Femur (tissue), 1 donor: ENCODE data around the gene NTSR1.

Experiments used
- DNase-seq: peaks from one replicate; pipeline ENCODE4 v3.0.0-alpha.2; 2017

NTSR1 gene

GRCh38 chr20:62708591-62709536, at the start of gene NTSR1:
Gene NTSR1, plus strand, starts transcription at chr20:62708836. Its CDS starts 372 bp downstream, at chr20:62709208.
- DNase-seq, result no peak

GRCh38 chr20:62659488-62660239, 49.0 kb upstream of the NTSR1 start:
- DNase-seq, result no peak

DNA sequence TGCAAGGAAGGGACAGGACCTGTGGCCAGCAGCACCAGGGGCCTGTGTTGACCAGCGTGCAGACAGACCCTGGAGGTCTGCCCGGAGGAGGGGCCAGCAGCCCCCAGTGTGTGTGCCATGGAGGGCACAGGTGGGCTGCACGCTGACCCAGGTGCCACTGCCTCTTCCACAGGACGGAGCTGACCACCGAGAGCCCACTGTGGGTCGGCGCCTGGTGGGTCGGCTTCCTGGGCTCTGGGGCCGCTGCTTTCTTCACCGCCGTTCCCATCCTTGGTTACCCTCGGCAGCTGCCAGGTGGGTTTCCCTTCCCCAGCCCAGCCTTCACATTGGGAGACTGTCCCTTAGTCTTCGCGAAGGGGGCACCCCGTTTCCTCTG, 48.4 kb upstream of the NTSR1 start:
- no peak for DNase-seq

DNA sequence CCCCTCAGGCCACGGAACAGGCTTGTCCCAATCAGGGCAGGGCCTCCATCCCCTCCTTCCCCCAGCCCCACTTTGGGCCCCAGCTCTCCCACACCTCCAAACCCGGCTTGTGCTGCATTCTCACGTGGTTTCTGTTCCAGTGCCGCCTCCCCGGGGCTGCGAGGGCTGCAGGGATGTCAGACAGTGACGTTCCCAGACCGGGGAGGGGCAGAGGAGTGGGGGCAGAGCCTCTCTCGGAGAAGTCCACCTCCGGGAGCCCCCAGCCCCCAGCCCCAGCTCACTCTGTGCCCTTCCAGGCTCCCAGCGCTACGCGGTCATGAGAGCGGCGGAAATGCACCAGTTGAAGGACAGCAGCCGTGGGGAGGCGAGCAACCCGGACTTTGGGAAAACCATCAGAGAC, 47.9 kb upstream of the NTSR1 start:
- no peak for DNase-seq

- no peak for DNase-seq
Observed at GRCh38 chr20:62661647-62662046, 47.0 kb upstream of the NTSR1 start.

GRCh38 chr20:62662422-62662821, 46.2 kb upstream of the NTSR1 start:
- no peak for DNase-seq

DNA sequence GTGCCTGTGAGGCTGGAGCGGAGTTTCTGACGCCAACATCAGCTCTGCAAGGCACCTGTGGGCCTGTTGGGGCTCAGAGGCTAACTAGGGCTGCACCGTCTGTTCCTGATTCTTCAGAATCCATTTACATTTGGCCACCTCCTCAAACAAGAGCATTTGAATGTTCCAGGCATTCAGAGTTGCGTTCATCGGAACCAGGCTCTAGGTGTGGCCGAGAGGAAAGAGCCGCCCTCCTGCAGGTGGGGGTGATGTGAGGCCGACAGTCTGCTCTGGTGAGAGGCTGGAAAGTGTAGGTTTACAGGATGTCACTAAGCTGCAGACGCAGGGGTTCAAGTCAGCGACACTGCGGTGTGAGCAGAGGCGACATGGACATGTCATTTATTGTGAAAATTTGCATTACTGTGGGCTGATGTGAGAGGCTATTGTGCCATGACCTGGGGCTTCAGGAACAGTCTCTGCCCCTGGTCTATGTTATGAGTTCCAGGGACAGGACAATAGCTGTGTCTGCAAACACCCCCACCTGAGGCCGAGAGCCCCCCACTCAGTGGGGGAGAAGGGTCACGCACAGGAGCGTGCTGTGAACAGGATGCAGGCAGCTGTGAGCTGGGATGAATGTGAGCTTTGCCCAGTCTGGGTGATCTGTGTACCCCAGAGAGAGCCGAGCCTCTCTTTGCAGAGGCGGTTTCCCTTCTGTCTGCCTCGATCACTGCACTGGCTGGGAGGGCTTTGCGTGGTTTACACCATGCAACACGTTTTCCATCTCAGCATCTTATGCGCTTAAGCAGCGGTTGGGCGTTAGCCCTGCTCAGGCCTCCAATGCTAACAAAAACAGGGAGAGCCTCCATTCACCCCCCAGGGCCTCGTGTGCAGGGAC, 45.3 kb upstream of the NTSR1 start:
- no peak for DNase-seq

DNA sequence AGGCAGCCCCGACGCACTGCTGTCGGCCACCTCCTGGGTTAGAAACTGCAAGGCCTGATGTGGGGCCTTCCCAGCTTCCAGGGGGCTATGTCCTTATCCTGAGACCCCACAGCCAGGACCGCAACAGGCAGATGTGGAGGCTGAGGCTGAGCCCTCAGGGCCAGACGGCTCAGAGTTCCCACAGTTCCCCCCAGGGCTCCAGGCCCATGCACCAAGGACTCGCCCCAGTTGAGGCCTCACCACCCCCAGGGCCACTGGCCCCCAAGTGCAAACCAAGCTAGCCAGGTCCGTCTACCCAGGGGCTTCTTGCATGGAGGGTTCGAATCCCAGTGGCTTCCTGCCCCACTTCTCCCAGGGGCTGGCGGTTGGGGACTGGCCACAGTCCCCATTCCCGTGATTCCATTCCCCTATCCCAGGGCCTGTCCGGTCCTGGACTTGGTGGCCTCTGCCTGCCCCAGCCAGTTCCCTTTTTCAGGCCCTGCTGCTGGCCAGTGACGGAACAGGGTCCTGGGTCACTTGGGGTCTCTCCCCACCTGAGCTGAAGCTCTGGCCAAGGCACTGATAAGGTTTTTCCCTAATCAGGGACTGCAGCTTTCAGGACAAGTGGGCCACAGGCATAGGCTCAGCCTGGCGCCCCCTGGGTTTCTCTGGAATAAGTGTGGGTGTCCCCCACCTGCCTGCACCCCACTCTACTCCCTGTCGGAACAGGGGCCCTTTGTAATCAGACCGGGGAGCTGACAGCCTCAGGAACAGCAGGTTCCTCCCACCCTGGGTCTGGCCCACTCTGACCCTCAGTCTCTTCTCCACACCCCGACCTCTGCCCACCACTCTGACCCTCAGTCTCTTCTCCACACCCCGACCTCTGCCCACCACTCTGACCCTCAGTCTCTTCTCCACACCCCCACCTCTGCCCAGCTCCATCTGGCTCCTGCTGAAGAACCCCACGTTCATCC, 44.3 kb upstream of the NTSR1 start:
- DNase-seq, result no peak

DNA sequence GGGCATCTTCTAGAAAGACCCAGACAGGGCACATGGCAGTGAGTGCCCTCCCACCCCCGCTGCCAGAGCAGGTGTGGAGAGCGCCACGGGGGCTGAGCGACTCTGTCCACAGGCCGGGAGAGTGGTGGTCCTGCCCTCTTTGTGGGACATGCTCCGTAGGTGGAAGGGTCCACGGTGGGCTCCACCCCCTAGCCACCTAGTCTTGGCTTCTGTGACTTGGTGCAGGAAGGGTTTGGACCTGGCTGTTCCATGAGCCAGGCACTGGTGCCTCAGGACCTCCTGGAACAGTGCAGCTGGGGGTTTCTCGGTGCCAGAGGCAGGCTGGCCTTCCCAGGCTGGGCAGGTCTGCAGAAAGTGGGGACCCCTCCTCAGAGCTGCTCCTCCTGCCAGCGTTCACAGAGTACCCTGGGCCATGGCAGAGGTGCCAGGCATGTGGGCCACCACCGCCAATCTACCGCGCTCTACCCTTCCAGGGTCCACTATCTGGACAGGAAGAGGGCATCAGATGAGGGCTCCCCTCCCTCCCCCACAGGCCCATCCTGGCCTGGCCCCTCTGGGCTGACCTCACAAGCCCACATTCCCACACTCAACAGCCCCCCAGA, 43.4 kb upstream of the NTSR1 start:
- no peak for DNase-seq

GRCh38 chr20:62665826-62666735, 42.6 kb upstream of the NTSR1 start:
- no peak for DNase-seq

DNA sequence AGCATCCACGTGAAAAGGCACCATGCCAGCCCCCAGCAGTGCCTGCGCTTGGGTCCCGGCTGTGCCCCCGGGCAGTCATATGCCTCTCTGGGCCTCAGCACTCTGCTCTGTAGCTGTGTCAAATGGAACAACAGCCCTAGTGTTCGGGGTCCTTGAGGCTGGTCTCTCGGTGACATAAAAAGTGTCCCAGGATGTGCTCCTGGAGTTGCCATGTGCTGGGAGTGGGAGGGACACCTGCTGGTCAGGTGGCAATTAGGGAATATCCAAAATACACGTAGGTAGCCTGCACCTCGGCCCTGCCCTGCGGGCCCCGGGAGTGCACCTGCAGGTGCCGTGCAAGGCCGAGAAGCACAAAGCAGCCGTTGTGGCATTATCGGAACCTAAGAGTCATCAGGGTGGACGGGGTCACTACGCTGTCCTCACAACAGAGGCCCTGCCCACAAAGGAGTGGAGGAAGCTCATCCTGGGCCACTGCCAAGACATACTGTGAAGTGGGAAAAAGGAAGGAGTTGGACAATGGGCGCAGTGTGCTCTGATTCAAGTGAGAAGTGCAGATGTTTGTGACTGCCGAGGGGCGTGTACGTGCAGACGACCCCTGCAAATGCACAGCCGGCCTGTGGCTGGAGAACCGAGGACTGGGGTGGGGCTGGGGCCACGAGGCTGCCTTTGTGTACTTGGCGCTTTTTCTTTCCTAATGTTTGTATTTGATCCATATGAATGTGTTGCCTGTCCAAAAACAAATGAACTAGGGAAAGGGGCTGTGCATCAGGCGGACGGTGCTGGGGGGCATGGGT, 41.7 kb upstream of the NTSR1 start:
- DNase-seq, result peak; percentile 53

DNA sequence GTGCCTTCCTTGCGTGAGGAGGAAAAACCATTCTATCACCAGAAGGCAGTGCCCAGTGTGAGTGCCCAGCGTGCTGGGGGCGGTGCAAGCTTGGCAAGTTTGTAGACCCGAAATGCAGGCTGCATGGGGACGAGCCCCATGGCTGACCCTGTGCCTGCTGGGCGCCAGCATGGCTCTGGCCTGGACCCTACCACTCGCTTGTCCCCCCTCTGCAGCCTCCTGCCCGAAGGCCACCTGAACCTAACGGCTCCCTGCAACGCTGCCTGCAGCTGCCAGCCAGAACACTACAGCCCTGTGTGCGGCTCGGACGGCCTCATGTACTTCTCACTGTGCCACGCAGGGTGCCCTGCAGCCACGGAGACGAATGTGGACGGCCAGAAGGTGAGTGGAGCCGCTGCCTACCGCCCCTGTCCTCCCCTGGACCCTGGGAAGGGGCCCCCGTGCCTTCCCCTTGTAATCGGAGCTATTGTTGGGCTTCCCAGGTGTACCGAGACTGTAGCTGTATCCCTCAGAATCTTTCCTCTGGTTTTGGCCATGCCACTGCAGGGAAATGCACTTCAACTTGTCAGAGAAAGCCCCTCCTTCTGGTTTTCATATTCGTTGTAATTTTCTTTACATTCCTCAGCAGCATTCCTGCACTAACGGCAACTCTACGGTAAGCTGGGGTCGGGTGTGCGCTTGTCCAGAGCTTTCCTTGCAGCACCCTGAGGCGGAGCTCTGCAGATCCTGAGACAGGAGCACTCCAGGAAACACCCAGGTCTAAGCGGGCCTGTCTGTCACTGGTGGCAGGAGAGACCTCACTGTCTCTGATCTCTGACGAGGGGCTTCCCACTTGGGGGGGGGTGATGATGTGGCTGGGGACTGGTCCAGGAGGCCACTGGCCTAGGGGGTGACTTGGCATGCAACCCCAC, 40.9 kb upstream of the NTSR1 start:
- DNase-seq, result no peak

GRCh38 chr20:62668441-62669027, 40.1 kb upstream of the NTSR1 start:
- DNase-seq, result peak; percentile 83

- DNase-seq, result no peak
Observed at GRCh38 chr20:62669249-62669648, 39.4 kb upstream of the NTSR1 start.

DNA sequence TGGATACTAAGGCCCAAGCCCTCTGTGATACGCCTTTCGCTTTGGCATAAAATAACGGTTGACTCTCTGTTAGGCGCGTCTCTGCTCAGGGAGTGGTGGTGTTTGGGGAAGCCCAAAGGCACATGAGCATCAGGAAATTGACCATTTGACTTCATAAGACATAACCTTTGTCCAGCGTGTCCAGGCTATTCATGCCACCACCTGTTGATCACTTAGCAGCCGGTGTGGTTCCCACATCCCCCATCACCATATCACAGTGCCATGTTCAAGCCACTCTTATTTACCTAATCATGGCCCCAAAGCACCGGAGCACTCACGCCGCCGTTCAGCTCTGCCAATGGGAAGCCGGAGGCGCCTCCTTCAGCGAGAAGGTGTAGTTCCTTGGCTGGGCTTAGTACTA, 38.5 kb upstream of the NTSR1 start:
- DNase-seq, result no peak

DNA sequence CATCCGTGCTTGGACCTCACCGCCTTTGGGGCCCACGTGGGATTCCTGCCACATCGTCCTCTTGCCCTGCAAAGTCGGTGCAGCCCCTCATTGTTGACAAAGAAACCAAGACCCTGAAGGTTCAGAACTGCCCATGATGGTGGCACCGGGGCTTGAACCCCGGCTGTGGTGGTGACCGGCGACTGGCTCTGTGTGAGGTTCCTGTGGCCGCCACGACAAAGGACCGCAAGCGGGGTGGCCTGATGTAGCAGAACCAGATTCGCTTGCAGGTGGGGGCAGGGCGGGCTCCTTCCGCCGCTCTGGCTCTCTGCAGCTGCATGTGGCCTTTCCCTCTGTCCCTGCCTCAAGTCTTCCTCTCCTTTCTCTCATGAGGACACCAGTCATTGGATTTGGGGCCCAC, 37.6 kb upstream of the NTSR1 start:
- DNase-seq, result no peak

- no peak for DNase-seq
Observed at GRCh38 chr20:62671765-62672164, 36.9 kb upstream of the NTSR1 start.

DNA sequence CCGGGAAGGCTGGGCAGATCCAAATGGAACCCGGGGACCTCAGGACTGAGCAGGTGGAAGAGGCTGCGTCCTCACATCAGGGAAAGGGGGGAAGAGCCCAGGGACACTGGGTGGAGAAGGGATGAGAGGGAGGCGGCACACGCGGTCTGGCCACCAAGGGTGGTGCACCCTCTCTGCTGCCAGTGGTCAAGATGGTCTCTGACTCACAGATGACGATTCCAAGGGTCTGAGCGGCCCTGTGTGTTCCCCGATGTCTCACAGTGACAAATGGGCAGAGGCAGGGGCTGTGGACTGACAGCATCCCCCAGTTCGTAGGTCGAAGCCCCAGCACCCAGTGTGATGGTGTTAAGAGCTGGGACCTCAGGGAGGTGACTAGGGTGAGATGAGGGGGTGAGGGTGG, 34.3 kb upstream of the NTSR1 start:
- no peak for DNase-seq
